ENCODE data around the gene ST8SIA6. TPM values are rescaled to one million over a fixed set of nuclear protein-coding genes. Genes with fewer than 3 reads are reported as not detected.
A peak's percentile ranks its signal among the peaks of the same experiment; 100 is the strongest.

Gene ST8SIA6
- total RNA-seq, 1 experiment from 2014 or later = 0.19 TPM

- BruUV-seq (replicated peaks) = no TSS peak
- peaks cover 24% of the 10 kb centered on the region for H3K4me1 Mint-ChIP-seq (ENCODE audit: insufficient read depth, unreplicated experiment)
- H3K36me3 Mint-ChIP-seq (ENCODE audit: insufficient read depth, unreplicated experiment) = no peaks in the 10 kb centered on the region
- intact Hi-C loops (cut with micrococcal nuclease) = no loop called here
- DNase-seq (ENCODE audit: unreplicated experiment) = no peak
- no peaks in the 10 kb centered on the region for H3K9me3 Mint-ChIP-seq (ENCODE audit: unreplicated experiment)
- TF ChIP-seq CTCF (IDR thresholded peaks at IDR 0.05; ENCODE audit: unreplicated experiment) = no peak
- no peak overlapping the region for H3K27ac Mint-ChIP-seq (ENCODE audit: low read depth, unreplicated experiment)
- no peak overlapping the region for H3K4me3 Mint-ChIP-seq (ENCODE audit: unreplicated experiment)
- ChIA-PET POLR2A (interaction anchor here (1.2 kb wide), 1 partner anchor 10 kb away, joined by 3 read pairs; no protein-coding TSS in a partner anchor), CTCF (interaction anchor here (1.5 to 2.5 kb wide), 3 partner anchors 11 to 65 kb away, joined by 4 to 8 read pairs (median 5); no protein-coding TSS in a partner anchor)
- no peaks in the 10 kb centered on the region for H3K27me3 Mint-ChIP-seq (ENCODE audit: insufficient read depth, unreplicated experiment)
Measured at GRCh38 chr10:17354781-17355180, 99.6 kb downstream of the ST8SIA6 start.

- CTCF ChIA-PET = interaction anchor here (1.5 to 2.5 kb wide), 2 partner anchors 22 to 64 kb away, joined by 5 to 8 read pairs; no protein-coding TSS in a partner anchor
- H3K27ac Mint-ChIP-seq (ENCODE audit: low read depth, unreplicated experiment) = peak overlapping the region; percentile 59
Measured at GRCh38 chr10:17353568-17354300, 100.7 kb downstream of the ST8SIA6 start.

GRCh38 chr10:17352583-17352982 lies 101.8 kb downstream of the ST8SIA6 start:
- Mint-ChIP-seq H3K27ac (ENCODE audit: low read depth, unreplicated experiment) (no peak overlapping the region), H3K4me3 (ENCODE audit: unreplicated experiment) (no peak overlapping the region), H3K9me3 (ENCODE audit: unreplicated experiment) (no peaks in the 10 kb centered on the region), H3K27me3 (ENCODE audit: insufficient read depth, unreplicated experiment) (no peaks in the 10 kb centered on the region), H3K4me1 (ENCODE audit: insufficient read depth, unreplicated experiment) (peaks cover 45% of the 10 kb centered on the region), H3K36me3 (ENCODE audit: insufficient read depth, unreplicated experiment) (no peaks in the 10 kb centered on the region)
- no TSS peak for BruUV-seq (replicated peaks)
- DNase-seq (ENCODE audit: unreplicated experiment) = no peak
- intact Hi-C loops (cut with micrococcal nuclease) = no loop called here
- no peak for TF ChIP-seq CTCF (IDR thresholded peaks at IDR 0.05; ENCODE audit: unreplicated experiment)
- ChIA-PET POLR2A (interaction anchor here (0.8 to 1.3 kb wide), 3 partner anchors 23 to 79 kb away, joined by 3 to 5 read pairs (median 4); no protein-coding TSS in a partner anchor), CTCF (interaction anchor here (0.6 to 2.5 kb wide), 4 partner anchors 9 to 864 kb away, joined by 3 to 8 read pairs (median 4); no protein-coding TSS in a partner anchor)

More at GRCh38 chr10:17353568-17354300, 100.7 kb downstream of the ST8SIA6 start:
- DNase-seq (ENCODE audit: unreplicated experiment) = peak; percentile 27
- no peaks in the 10 kb centered on the region for H3K36me3 Mint-ChIP-seq (ENCODE audit: insufficient read depth, unreplicated experiment)
- intact Hi-C loops (cut with micrococcal nuclease) = no loop called here
- no TSS peak for BruUV-seq (replicated peaks)
- no peak for TF ChIP-seq CTCF (IDR thresholded peaks at IDR 0.05; ENCODE audit: unreplicated experiment)
- POLR2A ChIA-PET = interaction anchor here (1.0 to 1.4 kb wide), 2 partner anchors 10 to 31 kb away, joined by 3 to 8 read pairs; no protein-coding TSS in a partner anchor
- H3K4me1 Mint-ChIP-seq (ENCODE audit: insufficient read depth, unreplicated experiment) = peaks cover 34% of the 10 kb centered on the region
- no peaks in the 10 kb centered on the region for H3K27me3 Mint-ChIP-seq (ENCODE audit: insufficient read depth, unreplicated experiment)
- no peak overlapping the region for H3K4me3 Mint-ChIP-seq (ENCODE audit: unreplicated experiment)
- no peaks in the 10 kb centered on the region for H3K9me3 Mint-ChIP-seq (ENCODE audit: unreplicated experiment)

GRCh38 chr10:17351506-17351905 lies 102.9 kb downstream of the ST8SIA6 start:
- Mint-ChIP-seq H3K36me3 (ENCODE audit: insufficient read depth, unreplicated experiment) (no peaks in the 10 kb centered on the region), H3K4me3 (ENCODE audit: unreplicated experiment) (no peak overlapping the region), H3K27ac (ENCODE audit: low read depth, unreplicated experiment) (no peak overlapping the region), H3K27me3 (ENCODE audit: insufficient read depth, unreplicated experiment) (no peaks in the 10 kb centered on the region), H3K9me3 (ENCODE audit: unreplicated experiment) (no peaks in the 10 kb centered on the region), H3K4me1 (ENCODE audit: insufficient read depth, unreplicated experiment) (peaks cover 50% of the 10 kb centered on the region)
- ChIA-PET CTCF (interaction anchor here (0.5 to 0.9 kb wide), 3 partner anchors 25 to 93 kb away, joined by 3 to 4 read pairs (median 3); no protein-coding TSS in a partner anchor), POLR2A (interaction anchor here (0.6 to 1.3 kb wide), 3 partner anchors 39 to 150 kb away, joined by 3 to 4 read pairs (median 3); partner anchors contain the start of gene TRDMT1)
- TF ChIP-seq CTCF (IDR thresholded peaks at IDR 0.05; ENCODE audit: unreplicated experiment) = no peak
- intact Hi-C loops (cut with micrococcal nuclease) = no loop called here
- no TSS peak for BruUV-seq (replicated peaks)
- no peak for DNase-seq (ENCODE audit: unreplicated experiment)
